Fibroblast of mammary gland (primary cell): Measurements from ENCODE around the gene AMER2.

ENCODE experiments used
- DNase-seq: peaks from one replicate; pipeline ENCODE4 v3.0.0-alpha.2; 2010; ENCODE audit warnings: low read depth
- H3K4me3 ChIP-seq: 2 replicates; pipeline ENCODE4 v1.5.1; 2011; ENCODE audit warnings: low read depth, mild to moderate bottlenecking, low read length, moderate library complexity; ENCODE audit not compliant: control insufficient read depth
- TF ChIP-seq, protein P1 (sequence below): conservative IDR thresholded peaks from 2 replicates; pipeline ENCODE4 v1.5.1; 2011; ENCODE audit warnings: low read depth, low read length, inconsistent platforms; ENCODE audit not compliant: control insufficient read depth, insufficient read depth

Gene AMER2, protein sequence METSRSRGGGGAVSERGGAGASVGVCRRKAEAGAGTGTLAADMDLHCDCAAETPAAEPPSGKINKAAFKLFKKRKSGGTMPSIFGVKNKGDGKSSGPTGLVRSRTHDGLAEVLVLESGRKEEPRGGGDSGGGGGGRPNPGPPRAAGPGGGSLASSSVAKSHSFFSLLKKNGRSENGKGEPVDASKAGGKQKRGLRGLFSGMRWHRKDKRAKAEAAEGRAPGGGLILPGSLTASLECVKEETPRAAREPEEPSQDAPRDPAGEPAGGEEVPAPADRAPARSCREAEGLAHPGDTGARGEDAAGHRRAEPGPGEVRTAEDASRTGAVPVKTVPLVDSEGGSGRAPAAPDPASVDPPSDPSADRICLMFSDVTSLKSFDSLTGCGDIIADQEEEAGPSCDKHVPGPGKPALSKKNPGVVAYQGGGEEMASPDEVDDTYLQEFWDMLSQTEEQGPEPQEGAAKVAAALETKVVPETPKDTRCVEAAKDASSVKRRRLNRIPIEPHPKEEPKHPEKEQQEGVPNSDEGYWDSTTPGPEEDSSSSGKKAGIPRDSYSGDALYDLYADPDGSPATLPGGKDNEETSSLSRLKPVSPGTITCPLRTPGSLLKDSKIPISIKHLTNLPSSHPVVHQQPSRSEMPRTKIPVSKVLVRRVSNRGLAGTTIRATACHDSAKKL

DNA sequence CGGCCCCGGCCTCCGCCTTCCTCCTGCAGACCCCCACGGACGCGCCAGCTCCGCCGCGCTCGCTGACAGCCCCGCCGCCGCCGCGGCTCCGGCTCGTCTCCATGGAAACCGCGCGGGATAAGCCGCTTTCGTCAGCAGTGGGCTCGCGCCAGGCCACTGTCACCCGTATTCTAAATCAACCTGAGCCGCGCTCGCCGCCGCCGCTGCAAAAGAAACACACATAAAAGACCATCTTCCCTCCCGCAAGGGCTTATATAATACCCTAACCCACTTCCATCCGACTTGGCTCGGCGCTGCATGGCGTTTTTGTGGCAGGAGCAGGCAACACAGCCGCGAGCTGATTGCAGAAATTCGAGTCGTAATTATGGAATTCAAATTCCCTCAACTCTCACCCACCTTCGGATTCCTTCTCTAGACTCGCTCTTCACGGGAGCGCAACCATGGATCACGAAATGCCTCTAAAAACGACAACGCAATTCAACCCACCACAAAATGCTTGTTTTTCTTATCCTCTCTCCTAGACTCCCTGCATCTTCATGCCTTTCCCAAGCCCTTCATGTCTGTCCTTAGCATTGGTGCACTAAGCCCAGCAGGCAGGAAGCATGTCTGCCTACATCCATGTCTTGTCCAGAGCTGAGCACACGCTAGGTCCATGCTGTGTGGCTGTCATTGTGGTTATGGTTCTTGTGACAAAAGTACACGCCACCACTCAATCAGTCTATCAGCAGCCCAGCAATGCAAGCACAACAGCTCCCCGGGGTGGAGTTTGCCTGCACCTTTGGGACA lies at the start of gene AMER2:
Gene AMER2 (minus strand): TSS at position 772 of the 786 bp plus-strand sequence. CDS start 669 bp downstream, at position 103.
- DNase-seq, result peak; percentile 11
- TF ChIP-seq, protein P1, sequence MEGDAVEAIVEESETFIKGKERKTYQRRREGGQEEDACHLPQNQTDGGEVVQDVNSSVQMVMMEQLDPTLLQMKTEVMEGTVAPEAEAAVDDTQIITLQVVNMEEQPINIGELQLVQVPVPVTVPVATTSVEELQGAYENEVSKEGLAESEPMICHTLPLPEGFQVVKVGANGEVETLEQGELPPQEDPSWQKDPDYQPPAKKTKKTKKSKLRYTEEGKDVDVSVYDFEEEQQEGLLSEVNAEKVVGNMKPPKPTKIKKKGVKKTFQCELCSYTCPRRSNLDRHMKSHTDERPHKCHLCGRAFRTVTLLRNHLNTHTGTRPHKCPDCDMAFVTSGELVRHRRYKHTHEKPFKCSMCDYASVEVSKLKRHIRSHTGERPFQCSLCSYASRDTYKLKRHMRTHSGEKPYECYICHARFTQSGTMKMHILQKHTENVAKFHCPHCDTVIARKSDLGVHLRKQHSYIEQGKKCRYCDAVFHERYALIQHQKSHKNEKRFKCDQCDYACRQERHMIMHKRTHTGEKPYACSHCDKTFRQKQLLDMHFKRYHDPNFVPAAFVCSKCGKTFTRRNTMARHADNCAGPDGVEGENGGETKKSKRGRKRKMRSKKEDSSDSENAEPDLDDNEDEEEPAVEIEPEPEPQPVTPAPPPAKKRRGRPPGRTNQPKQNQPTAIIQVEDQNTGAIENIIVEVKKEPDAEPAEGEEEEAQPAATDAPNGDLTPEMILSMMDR, result no peak
- H3K4me3 ChIP-seq, result peak within 1 kb of the TSS; percentile 3

DNA sequence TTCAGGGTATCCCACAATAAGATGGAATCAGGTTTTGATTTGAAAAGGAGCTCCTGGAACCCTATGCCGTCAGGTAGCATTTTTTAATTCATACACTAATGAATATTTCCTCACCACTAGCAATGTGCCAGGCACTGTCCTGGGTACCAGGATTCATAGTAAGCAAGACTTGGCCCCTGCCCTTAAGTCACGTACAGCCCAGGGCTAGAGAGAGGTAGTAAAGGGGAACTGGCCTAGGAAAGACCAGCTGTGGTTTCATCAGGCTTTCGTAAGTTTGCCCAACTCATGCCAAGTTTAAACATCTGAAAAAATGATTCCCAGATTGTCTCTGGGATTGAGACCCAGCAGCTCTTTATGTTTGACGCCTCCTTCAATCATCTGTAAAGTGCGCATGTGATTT lies 45.9 kb upstream of the AMER2 start:
- H3K4me3 ChIP-seq, result no peak overlapping the region
- DNase-seq, result no peak
- TF ChIP-seq, protein P1, result no peak

DNA sequence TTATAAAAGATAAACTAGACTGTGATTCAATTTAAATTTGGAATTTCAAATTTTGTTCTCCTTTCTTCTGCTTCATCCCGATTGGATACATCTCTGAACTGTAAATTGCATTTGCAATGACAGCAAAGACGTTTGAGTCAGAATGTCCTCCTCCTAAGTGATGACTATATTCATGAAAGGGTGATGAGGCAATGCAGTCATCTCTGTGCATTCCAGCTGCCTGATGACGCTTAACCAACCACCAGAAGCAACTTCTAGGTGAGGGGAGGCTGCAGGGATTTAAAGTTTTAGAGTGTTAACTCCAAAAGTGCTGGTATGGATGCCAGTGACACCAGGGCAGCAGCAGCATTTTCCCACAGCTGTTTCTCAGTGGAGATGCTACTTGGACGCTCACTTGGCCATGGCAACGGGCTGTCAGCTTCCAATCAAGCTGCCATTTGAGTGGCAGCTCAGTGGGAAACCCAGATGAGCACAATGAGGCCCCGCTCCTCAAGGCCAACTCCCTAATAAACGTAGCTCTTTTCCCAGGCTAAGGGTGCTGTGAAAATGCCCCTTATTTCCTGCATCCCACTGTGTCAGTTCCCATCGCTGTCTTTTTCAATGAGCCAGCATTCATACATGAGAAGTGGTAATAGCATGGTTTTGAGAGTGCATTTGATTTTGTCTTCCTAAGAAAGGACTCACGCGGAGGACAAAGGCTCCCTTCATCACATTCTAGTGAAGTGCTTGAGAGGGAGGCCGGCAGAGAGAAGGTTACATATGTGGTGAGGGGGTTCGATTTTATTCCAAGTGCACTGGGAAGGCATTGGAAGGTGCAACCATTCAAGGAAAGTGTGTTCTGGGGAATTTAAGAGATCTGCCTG lies 45.2 kb upstream of the AMER2 start:
- H3K4me3 ChIP-seq, result no peak overlapping the region
- TF ChIP-seq, protein P1, result no peak
- peak; percentile 79 for DNase-seq

DNA sequence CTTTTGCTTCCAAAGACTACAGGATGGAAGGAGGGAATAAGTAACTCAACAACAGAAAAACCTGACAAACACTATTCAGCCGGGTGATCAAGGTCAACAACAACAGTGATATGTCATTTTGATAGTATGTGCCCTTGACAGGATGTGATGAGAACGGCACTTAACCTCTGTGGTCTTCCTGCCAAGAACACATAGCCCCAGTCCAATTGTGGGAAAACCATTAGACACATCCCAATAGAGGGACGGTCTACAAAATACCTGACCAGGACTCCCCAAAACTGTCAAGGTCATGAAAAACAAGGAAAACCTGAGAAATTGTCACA lies 43.1 kb upstream of the AMER2 start:
- no peak overlapping the region for H3K4me3 ChIP-seq
- peak; percentile 11 for DNase-seq
- TF ChIP-seq, protein P1, result no peak

DNA sequence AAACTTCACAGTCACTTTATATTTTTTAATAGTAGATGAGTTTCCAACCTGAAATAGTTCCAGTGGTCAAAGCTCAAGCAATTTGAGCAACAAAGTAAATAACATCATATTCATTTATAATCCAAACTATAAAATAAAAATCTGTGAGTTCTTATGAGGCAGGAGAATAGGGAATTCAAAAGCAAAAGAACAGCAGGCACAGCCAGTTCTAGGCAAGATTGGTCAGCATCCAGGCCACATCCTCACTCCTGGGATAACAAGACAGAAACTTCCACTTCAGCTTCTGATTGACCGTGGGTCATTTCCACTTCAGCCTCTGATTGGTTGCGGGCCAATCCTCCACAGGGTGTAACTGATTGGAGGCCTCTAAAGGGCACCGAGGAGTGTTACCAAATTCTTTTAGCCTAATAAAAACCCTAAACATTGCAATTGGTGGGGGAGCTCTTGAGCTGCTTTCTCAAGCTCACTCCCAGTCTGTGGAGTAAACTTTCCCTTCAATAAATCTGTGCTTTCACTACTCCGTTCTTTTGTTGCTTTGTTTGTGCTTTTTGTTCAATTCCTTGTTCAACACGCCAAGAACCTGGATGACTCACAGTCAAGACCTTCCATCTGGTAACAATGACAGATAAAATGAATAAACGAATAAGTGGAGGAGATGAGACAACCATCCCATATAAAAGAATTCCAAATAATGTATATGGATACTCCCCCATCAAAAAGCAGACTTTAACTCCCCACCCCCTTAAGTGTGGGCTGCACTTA lies 42.6 kb upstream of the AMER2 start:
- TF ChIP-seq, protein P1, result peak; percentile 21
- H3K4me3 ChIP-seq, result no peak overlapping the region
- DNase-seq, result peak; percentile 73
